GM23338 (cell line): Measurements from ENCODE around the gene RECQL5.

ENCODE experiments used
- CREB1 ChIP-seq: fragments of 250-450 bp; sonication (Bioruptor Pico); IDR thresholded peaks from 2 replicates; pipeline ENCODE4 v1.5.0; 2020; ENCODE audit warnings: low read depth, mild to moderate bottlenecking, moderate library complexity
- EZH2 ChIP-seq: fragments of 200-600 bp; sonication (generic); IDR thresholded peaks from one replicate; pipeline ENCODE4 v1.8.0; 2017; ENCODE audit warnings: antibody characterized with exemption, mild to moderate bottlenecking, low read depth; ENCODE audit not compliant: unreplicated experiment
- POLR2AphosphoS5 ChIP-seq: IDR thresholded peaks from 2 replicates; pipeline ENCODE4 v1.6.1; 2016; ENCODE audit warnings: antibody characterized with exemption, low read depth
- TF ChIP-seq, protein P1 (sequence below), 2 experiments: fragments of 200-600 bp in 1 of 2; sonication (generic) in 1 of 2; conservative IDR thresholded peaks; 2 replicates each; pipeline versions ENCODE4 v1.5.1 to v1.6.1; 2016 to 2017; ENCODE audit warnings: antibody characterized with exemption in 2 of 2, low read depth in 2 of 2, mild to moderate bottlenecking in 2 of 2, moderate library complexity in 1 of 2
- TF ChIP-seq, protein P2 (sequence below): IDR thresholded peaks from one replicate; pipeline ENCODE4 v1.6.1; 2018; ENCODE audit warnings: antibody characterized with exemption; ENCODE audit not compliant: unreplicated experiment

DNA sequence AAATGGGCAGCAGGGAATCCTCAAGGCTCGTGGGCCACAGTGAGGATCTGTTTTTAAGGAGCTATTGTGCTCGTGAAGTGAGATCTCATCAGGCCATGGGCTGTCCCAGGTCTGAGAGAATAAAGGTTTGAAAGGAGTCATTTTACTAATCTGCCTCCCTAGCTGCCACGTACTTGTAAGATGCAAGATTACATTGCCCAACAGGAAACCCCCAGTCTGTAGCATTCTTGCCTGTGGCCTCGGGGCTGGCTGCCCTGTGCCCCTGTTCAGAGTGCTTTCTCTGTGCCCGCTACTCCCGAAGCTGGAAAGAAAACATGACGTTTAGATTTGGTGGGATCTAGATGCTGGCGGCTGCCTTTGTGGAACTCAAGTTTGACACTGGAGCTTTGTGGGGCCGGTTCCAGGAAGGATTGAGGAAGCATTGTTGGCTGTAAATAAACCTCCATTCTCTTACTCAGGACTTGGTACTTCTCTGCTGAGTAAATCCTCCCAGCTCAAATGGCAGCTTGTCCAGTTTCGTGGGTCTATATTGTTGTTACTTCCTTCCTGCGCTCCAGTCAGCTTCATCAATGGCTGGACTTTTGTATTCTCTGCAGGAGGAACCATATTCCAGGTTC lies 21.4 kb upstream of the RECQL5 start:
- TF ChIP-seq, protein P1, sequence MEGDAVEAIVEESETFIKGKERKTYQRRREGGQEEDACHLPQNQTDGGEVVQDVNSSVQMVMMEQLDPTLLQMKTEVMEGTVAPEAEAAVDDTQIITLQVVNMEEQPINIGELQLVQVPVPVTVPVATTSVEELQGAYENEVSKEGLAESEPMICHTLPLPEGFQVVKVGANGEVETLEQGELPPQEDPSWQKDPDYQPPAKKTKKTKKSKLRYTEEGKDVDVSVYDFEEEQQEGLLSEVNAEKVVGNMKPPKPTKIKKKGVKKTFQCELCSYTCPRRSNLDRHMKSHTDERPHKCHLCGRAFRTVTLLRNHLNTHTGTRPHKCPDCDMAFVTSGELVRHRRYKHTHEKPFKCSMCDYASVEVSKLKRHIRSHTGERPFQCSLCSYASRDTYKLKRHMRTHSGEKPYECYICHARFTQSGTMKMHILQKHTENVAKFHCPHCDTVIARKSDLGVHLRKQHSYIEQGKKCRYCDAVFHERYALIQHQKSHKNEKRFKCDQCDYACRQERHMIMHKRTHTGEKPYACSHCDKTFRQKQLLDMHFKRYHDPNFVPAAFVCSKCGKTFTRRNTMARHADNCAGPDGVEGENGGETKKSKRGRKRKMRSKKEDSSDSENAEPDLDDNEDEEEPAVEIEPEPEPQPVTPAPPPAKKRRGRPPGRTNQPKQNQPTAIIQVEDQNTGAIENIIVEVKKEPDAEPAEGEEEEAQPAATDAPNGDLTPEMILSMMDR (conservative IDR thresholded peaks at IDR 0.05; ENCODE audit: low read depth in 2 of 2) = no peak
- TF ChIP-seq CREB1 (no peak), POLR2AphosphoS5 (no peak), EZH2 (no peak)
- TF ChIP-seq, protein P2, sequence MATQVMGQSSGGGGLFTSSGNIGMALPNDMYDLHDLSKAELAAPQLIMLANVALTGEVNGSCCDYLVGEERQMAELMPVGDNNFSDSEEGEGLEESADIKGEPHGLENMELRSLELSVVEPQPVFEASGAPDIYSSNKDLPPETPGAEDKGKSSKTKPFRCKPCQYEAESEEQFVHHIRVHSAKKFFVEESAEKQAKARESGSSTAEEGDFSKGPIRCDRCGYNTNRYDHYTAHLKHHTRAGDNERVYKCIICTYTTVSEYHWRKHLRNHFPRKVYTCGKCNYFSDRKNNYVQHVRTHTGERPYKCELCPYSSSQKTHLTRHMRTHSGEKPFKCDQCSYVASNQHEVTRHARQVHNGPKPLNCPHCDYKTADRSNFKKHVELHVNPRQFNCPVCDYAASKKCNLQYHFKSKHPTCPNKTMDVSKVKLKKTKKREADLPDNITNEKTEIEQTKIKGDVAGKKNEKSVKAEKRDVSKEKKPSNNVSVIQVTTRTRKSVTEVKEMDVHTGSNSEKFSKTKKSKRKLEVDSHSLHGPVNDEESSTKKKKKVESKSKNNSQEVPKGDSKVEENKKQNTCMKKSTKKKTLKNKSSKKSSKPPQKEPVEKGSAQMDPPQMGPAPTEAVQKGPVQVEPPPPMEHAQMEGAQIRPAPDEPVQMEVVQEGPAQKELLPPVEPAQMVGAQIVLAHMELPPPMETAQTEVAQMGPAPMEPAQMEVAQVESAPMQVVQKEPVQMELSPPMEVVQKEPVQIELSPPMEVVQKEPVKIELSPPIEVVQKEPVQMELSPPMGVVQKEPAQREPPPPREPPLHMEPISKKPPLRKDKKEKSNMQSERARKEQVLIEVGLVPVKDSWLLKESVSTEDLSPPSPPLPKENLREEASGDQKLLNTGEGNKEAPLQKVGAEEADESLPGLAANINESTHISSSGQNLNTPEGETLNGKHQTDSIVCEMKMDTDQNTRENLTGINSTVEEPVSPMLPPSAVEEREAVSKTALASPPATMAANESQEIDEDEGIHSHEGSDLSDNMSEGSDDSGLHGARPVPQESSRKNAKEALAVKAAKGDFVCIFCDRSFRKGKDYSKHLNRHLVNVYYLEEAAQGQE = no peak
